Stimulated activated CD8-positive, alpha-beta memory T cell treated with anti-CD3 and anti-CD28 coated beads, Interleukin-4, amount 100 ng/mL, for 4 hours (primary cell): ENCODE measurements around the gene RABGEF1.
"Not testable (repeated sequence)": the region's sequence is repeated elsewhere in the genome, so short reads cannot be mapped to it uniquely, and the experiment has no call there.

Experiments used
- DNase-seq, 2 donors: peaks; one replicate each; pipeline ENCODE4 v3.0.0-alpha.2; 2020; ENCODE audit warnings: low read depth in 2 of 2, low spot score in 1 of 2

Gene RABGEF1

DNA sequence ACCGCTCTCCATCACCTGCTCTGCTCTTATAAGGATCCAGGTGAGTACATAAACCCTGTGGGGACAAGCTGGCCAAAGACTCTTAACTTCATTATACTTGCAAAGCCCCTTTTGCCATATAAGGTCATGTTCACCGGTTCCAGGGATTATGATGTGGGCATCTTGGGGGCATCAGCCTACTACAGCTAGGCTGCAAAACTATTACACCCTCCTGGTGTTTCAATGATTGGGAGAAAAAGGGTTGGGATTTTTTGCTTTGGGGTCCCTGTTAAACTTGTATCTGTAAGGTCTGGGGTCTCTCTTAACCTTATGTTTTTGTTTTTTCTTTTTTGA is 107.0 kb downstream of the RABGEF1 start:
- DNase-seq, result not testable (repeated sequence)

DNA sequence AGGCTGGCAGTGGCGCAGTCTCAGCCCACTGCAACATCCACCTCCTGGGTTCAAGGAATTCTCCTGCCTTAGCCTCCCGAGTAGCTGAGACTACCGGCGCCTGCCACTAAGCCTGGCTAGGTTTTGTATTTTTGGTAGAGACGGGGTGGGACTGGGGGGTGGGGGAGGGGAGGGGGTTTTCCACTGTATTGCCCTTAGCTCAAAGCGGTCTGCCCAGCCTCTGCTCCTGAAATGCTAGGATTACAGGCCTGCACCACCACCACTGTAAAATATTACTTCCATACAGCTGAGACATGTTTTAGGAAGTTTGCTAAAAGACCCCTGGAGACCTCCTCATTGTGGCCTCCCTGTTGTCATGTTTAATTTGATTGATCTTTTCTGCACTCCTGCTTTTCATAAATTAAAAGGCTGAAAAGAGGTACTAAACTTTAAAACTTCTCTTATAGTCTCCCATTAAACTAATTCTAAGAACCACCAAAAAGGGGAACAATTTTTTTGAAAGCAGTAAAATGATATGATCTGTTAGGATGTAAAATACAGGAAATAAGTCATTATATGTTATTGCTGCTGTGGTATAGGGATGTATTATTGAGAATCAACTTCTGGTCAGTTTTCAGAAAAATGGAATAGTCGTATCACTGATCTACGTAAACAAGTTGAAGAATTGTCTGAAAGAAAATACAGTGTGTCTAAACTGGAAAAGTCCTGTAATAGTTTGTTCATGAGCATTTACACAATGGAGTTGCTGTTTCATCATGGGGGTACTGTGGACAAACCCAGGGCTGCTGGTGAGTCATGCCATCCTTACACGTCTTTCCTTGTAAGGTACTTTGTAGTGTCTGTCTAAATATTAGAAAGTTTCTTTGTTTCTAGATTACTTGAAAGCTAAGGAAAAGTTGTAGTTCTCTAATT is 107.6 kb downstream of the RABGEF1 start:
- no peak for DNase-seq

DNA sequence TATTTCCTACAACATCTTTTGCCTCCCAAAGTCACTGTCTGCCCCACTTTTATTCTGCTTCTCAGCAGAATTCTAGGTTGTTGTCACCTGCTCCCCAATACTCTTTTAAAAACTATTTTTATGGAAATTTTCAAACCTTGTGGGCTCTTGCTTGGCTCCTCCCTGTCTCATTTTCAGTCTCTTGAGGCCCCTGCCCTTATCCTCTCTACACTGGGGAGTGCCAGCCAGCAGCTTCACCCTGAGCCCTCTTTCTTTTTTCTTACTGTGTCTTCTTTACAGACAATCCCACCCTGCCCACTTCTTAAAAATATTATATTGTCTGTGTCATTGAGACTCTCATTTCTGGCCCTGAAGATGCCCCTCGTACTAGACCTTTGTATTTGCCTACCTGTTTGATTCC is 118.8 kb downstream of the RABGEF1 start:
- DNase-seq, result no peak

DNA sequence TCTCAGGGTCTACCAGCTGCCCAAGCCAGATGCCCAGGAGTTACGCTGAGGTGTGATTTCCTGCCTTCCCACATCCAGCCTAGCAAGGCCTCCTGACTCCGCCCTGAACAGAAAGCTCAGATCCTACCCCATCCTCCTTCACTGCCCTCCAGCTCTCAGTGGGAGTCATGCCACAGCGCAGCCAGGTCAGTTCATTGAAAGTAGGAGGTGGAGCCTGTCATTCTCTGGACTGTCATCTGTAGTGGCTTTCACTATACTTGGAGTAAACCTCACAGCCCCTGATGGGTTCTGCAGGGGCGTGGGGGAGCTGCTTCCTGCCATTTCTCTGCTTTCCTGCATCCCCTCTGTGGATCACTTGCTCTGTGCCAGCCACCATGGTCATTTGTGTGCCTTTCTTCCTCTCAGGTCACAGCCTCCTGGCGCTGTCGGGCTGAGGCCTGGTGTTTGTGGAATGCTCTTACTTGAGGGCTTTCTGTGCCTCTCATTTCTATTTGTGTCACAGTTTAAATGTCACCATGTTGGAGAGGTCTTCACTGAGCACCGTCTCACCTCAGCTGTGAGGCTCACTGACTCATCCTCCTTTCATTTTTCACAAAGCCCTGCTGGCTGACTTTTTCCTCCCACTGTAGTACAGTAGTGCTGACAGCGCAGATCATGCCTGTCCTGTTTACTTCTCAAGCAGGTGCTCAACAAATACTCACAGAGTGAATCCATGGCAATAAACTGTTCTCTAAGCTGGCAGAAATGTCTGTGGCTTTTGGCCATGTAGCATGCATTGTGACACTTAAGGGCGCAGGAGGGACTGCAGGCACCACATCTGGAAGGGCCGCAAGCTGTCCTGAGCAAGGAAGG is 119.5 kb downstream of the RABGEF1 start:
- no peak for DNase-seq

DNA sequence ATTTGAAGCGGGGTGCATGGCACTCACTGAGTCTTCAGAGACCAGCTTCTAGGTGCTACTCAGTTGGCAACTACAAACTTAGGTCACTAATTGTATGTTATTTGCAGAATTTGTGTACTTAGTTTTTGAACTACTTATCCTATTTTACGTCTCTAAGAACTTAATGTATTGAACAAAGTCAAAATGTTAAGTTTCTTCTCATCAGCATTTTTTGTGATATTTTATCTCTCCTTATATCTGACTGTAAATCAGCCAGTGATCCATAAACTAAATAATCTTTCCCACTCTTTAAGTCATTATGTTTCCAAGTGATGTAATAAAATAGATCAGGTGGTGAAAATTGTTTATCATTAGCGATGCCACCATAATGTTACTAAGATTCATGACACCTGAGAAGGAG is 120.2 kb downstream of the RABGEF1 start:
- DNase-seq, result no peak
